IPS DF 19.7 (cell line): Measurements from ENCODE around the gene EPHB6.
A peak's percentile ranks its signal among the peaks of the same experiment; 100 is the strongest.

Source experiments
- DNase-seq: peaks from one replicate; pipeline ENCODE4 v3.0.0-alpha.2; 2013; ENCODE audit warnings: low read depth, low spot score

Gene EPHB6

GRCh38 chr7:142854372-142855113 is at the start of gene EPHB6:
Gene EPHB6 (plus strand): TSS chr7:142855076. CDS start chr7:142863228, 8,152 bp downstream.
- DNase-seq, result no peak

GRCh38 chr7:142805350-142806021 is 49.4 kb upstream of the EPHB6 start:
- DNase-seq, result no peak

- DNase-seq, result no peak
Observed at GRCh38 chr7:142806022-142806356, 48.9 kb upstream of the EPHB6 start.

- DNase-seq, result no peak
Observed at GRCh38 chr7:142806957-142807356, 47.9 kb upstream of the EPHB6 start.

- no peak for DNase-seq
Observed at GRCh38 chr7:142807855-142808460, 46.9 kb upstream of the EPHB6 start.

- no peak for DNase-seq
Observed at GRCh38 chr7:142808461-142808801, 46.4 kb upstream of the EPHB6 start.

- no peak for DNase-seq
Observed at GRCh38 chr7:142808802-142809583, 45.9 kb upstream of the EPHB6 start.

- no peak for DNase-seq
Observed at GRCh38 chr7:142809671-142810070, 45.2 kb upstream of the EPHB6 start.

- DNase-seq, result peak; percentile 48
Observed at GRCh38 chr7:142811154-142811737, 43.6 kb upstream of the EPHB6 start.

GRCh38 chr7:142812437-142813215 is 42.2 kb upstream of the EPHB6 start:
- no peak for DNase-seq

GRCh38 chr7:142813226-142813625 is 41.6 kb upstream of the EPHB6 start:
- peak; percentile 88 for DNase-seq

- DNase-seq, result no peak
Observed at GRCh38 chr7:142813699-142814098, 41.2 kb upstream of the EPHB6 start.

GRCh38 chr7:142814451-142814850 is 40.4 kb upstream of the EPHB6 start:
- no peak for DNase-seq

- no peak for DNase-seq
Observed at GRCh38 chr7:142815134-142815533, 39.7 kb upstream of the EPHB6 start.

- DNase-seq, result no peak
Observed at GRCh38 chr7:142817506-142817905, 37.4 kb upstream of the EPHB6 start.

- no peak for DNase-seq
Observed at GRCh38 chr7:142819530-142819929, 35.3 kb upstream of the EPHB6 start.

GRCh38 chr7:142822714-142823113 is 32.2 kb upstream of the EPHB6 start:
- DNase-seq, result no peak

GRCh38 chr7:142827951-142828500 is 26.9 kb upstream of the EPHB6 start:
- no peak for DNase-seq

GRCh38 chr7:142832417-142832816 is 22.5 kb upstream of the EPHB6 start:
- no peak for DNase-seq

- no peak for DNase-seq
Observed at GRCh38 chr7:142833174-142834048, 21.5 kb upstream of the EPHB6 start.
